ENCODE measurements around the gene CDKN1C. TPM values are rescaled to one million over a fixed set of nuclear protein-coding genes. Genes with fewer than 3 reads are reported as not detected.

The CDKN1C gene
- total RNA-seq, 4 donors from 2014 or later = 27.1 to 52.7 (median 31.4) TPM

DNA sequence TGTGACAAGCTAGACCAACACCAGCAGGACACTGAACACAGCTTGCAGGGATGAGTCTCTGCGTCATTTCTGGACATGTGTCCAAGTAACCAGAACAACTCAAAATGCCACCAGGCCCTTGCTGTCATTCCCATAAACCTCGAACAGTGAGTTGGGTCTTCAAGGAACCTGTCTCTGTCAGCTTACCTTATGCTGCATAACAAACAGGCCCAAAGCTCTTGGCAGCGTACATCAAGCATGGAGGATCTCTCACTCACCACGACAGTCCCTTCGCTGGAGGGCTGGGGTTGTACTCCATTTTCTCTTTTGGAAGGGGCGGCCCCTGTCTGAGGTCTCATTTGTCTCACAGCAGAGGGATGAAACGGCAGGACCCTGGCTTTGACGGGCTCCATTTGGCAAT lies 6.8 kb downstream of the CDKN1C start:
- 96 to 97% methylated on average over 8 of the region's 8 CpGs for WGBS, 2 donors
- H3K4me3 ChIP-seq (ENCODE audit: low read depth, poor library complexity, severe bottlenecking) = no peak overlapping the region
- intact Hi-C loops (cut with DNase I; ENCODE audit: low total_unique reads) = no loop called here
- DNase-seq (ENCODE audit: low spot score in 2 of 2) = no peak
- TF ChIP-seq POLR2A (IDR thresholded peaks at IDR 0.05) = no peak
- no peak for TF ChIP-seq CTCF (IDR thresholded peaks at IDR 0.05)

- no peak overlapping the region for H3K4me3 ChIP-seq (ENCODE audit: low read depth, poor library complexity, severe bottlenecking)
- WGBS, 2 donors = 63 to 77% methylated on average over 6 of the region's 6 CpGs
- TF ChIP-seq CTCF (IDR thresholded peaks at IDR 0.05) (no peak), POLR2A (IDR thresholded peaks at IDR 0.05) (no peak)
- DNase-seq (ENCODE audit: low spot score in 2 of 2) = no peak
- intact Hi-C loops (cut with DNase I; ENCODE audit: low total_unique reads) = no loop called here
Observed at GRCh38 chr11:2877474-2877873, 8.1 kb downstream of the CDKN1C start.

- intact Hi-C loops (cut with DNase I; ENCODE audit: low total_unique reads) = no loop called here
- whole genome bisulfite sequencing, 2 donors = 90 to 94% methylated on average over 10 of the region's 10 CpGs
- TF ChIP-seq POLR2A (IDR thresholded peaks at IDR 0.05) (no peak), CTCF (IDR thresholded peaks at IDR 0.05) (no peak)
Observed at GRCh38 chr11:2874963-2875362, 10.6 kb downstream of the CDKN1C start.

GRCh38 chr11:2870969-2871680 lies 14.4 kb downstream of the CDKN1C start:
- DNase-seq (ENCODE audit: low spot score in 2 of 2) = no peak
- TF ChIP-seq POLR2A (IDR thresholded peaks at IDR 0.05) (no peak), CTCF (IDR thresholded peaks at IDR 0.05) (no peak)
- intact Hi-C loops (cut with DNase I; ENCODE audit: low total_unique reads) = no loop called here
- WGBS, 2 donors = 60 to 68% methylated on average over 17 to 22 of the region's 22 CpGs
- no peak overlapping the region for H3K4me3 ChIP-seq (ENCODE audit: low read depth, poor library complexity, severe bottlenecking)

More at GRCh38 chr11:2874963-2875362, 10.6 kb downstream of the CDKN1C start:
- no peak overlapping the region for H3K4me3 ChIP-seq (ENCODE audit: low read depth, poor library complexity, severe bottlenecking)
- no peak for DNase-seq (ENCODE audit: low spot score in 2 of 2)

DNA sequence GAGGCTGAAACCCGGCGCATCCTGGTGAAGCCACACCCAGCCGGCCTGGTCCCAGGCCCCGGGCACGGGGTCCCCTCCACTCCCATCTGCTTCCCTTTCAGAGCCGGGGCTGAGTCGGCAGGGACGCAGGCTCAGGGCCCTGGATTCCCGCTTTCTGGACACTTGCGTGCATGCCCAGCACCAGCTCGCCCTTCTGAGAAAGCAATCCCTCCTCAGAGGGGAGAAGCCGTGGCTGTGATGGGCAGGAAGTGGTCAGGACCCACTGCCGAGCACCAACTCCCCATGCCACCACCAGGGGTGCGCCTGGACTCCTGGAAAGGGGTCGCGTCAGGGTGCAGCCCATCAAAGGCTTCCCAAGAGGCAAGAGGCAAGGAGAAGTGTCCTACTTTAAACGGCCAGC lies 15.1 kb downstream of the CDKN1C start:
- DNase-seq (ENCODE audit: low spot score in 2 of 2) = no peak

More for the DNA sequence above, 15.1 kb downstream of the CDKN1C start:
- no peak overlapping the region for H3K4me3 ChIP-seq (ENCODE audit: low read depth, poor library complexity, severe bottlenecking)
- intact Hi-C loops (cut with DNase I; ENCODE audit: low total_unique reads) = no loop called here
- TF ChIP-seq CTCF (IDR thresholded peaks at IDR 0.05) (no peak), POLR2A (IDR thresholded peaks at IDR 0.05) (no peak)
- 68 to 69% methylated on average over 8 to 17 of the region's 17 CpGs for WGBS, 2 donors
